T-cell (primary cell): ENCODE measurements around the gene YWHAQ. TPM values are rescaled to one million over a fixed set of nuclear protein-coding genes. Genes with fewer than 3 reads are reported as not detected.

Experiments used
- ATAC-seq, 4 experiments: fragments of 200-7000 bp in 3 of 4; fragments of 150-1000 bp in 1 of 4; cut with Tn5 transposase; replicated peaks in 1 of 4; 1 replicate in 3 of 4; 2 replicates in 1 of 4; pipeline ENCODE4 v1.10.0; 2021; ENCODE audit warnings: moderate library complexity in 3 of 4, mild to moderate bottlenecking in 2 of 4, moderate number of reproducible peaks in 1 of 4
- CTCF ChIA-PET, 2 donors: fragments of 300-600 bp; sonication (Branson Sonifier 250); formaldehyde crosslinking; loops; one replicate each; lab custom pipeline; 2022; ENCODE audit warnings: antibody characterized with exemption in 2 of 2; lab: Charles Lee
- POLR2A ChIA-PET, 2 donors: fragments of 300-600 bp; sonication (Branson Sonifier 250); formaldehyde crosslinking; loops; one replicate each; lab custom pipeline; 2022; ENCODE audit warnings: antibody characterized with exemption in 2 of 2; lab: Charles Lee
- DNase-seq, 35 experiments: peaks; one replicate each; pipeline versions ENCODE4 v3.0.0 to v3.0.0-alpha.2; 2013 to 2023
- H3K27ac ChIP-seq: one replicate; pipeline ENCODE4 v1.5.1; 2013; ENCODE audit warnings: low read length
- H3K27me3 ChIP-seq, 2 experiments: replicated peaks in 1 of 2; 1 replicate in 1 of 2; 2 replicates in 1 of 2; pipeline versions ENCODE4 v1.6.1 to v1.7.0; 2013; ENCODE audit warnings: low read length in 1 of 2, mixed read lengths in 1 of 2; ENCODE audit not compliant: control insufficient read depth in 2 of 2, insufficient read depth in 2 of 2; ENCODE audit errors: extremely low read depth in 1 of 2
- H3K36me3 ChIP-seq, 2 donors: 1 replicate in 1 of 2; 2 replicates in 1 of 2; pipeline versions ENCODE4 v1.6.1 to v1.7.0; 2013; ENCODE audit warnings: low read length in 1 of 2; ENCODE audit not compliant: control insufficient read depth in 2 of 2, insufficient read depth in 1 of 2; ENCODE audit errors: extremely low read depth in 1 of 2
- H3K4me1 ChIP-seq, 2 experiments: 1 replicate in 1 of 2; 2 replicates in 1 of 2; pipeline versions ENCODE4 v1.6.1 to v1.7.0; 2013; ENCODE audit warnings: low read length in 2 of 2, mixed read lengths in 1 of 2; ENCODE audit not compliant: insufficient read depth in 2 of 2, control insufficient read depth in 1 of 2; ENCODE audit errors: extremely low read depth in 1 of 2
- H3K4me3 ChIP-seq, 2 donors: 1 replicate in 1 of 2; 2 replicates in 1 of 2; pipeline versions ENCODE4 v1.5.1 to v1.7.0; 2013; ENCODE audit warnings: mild to moderate bottlenecking in 2 of 2, low read length in 1 of 2, moderate library complexity in 1 of 2; ENCODE audit not compliant: control insufficient read depth in 1 of 2; ENCODE audit errors: extremely low read depth in 1 of 2
- H3K9me3 ChIP-seq: 2 replicates; pipeline ENCODE4 v1.7.0; 2013
- H3K27ac Mint-ChIP-seq, 2 donors: one replicate each; pipeline ENCODE4 v1.8.0; 2020 to 2021; ENCODE audit warnings: mild to moderate bottlenecking in 2 of 2, mixed read lengths in 2 of 2
- H3K27me3 Mint-ChIP-seq, 2 donors: one replicate each; pipeline ENCODE4 v1.8.0; 2021 to 2022; ENCODE audit warnings: mixed read lengths in 2 of 2
- H3K36me3 Mint-ChIP-seq: one replicate; pipeline ENCODE4 v1.8.0; 2021; ENCODE audit warnings: mixed read lengths
- H3K4me1 Mint-ChIP-seq, 3 donors: one replicate each; pipeline ENCODE4 v1.8.0; 2020 to 2022; ENCODE audit warnings: mixed read lengths in 3 of 3, mild to moderate bottlenecking in 1 of 3
- H3K4me3 Mint-ChIP-seq, 3 donors: one replicate each; pipeline ENCODE4 v1.8.0; 2020 to 2022; ENCODE audit warnings: mild to moderate bottlenecking in 3 of 3, mixed read lengths in 3 of 3, moderate library complexity in 3 of 3
- H3K9me3 Mint-ChIP-seq, 3 donors: one replicate each; pipeline ENCODE4 v1.8.0; 2020 to 2022; ENCODE audit warnings: mixed read lengths in 3 of 3
- WGBS: methylation state at CpG from one replicate; pipeline ENCODE4 v1.1.5; 2013; ENCODE audit warnings: missing lambda C conversion rate; ENCODE audit not compliant: insufficient coverage; 5-methylcytosine and 5-hydroxymethylcytosine counted together
- total RNA-seq, 35 experiments: library from RNA in 6 of 35; stranded (reverse) in 6 of 35; fragments of 120-200 nt in 1 of 35; gene quantifications; one replicate each; pipeline versions ENCODE4 v1.2.1 to v1.2.4 and lab custom pipeline; 2013 to 2026

YWHAQ gene
- total RNA-seq, 5 donors from 2014 or later (not counting 1 experiment from before 2014, with no cell fraction given): 104 to 141 (median 139) TPM

GRCh38 chr2:9547262-9547991 is 83.4 kb downstream of the YWHAQ start:
- POLR2A ChIA-PET: interaction anchor here in 1 of 2 donors (0.6 kb wide), 2 partner anchors 14 to 24 kb away, joined by 4 to 5 read pairs; no protein-coding TSS in a partner anchor
- no CpG with 5 or more reads among the region's 5 CpGs for WGBS
- Histone ChIP-seq H3K4me1 (peaks cover 10 to 34% of the 10 kb centered on the region in 2 experiments), H3K27me3 (no peaks in the 10 kb centered on the region), H3K27ac (no peak overlapping the region), H3K9me3 (no peaks in the 10 kb centered on the region), H3K36me3 (no peaks in the 10 kb centered on the region), H3K4me3 (no peak overlapping the region)
- peak overlapping the region; percentile 40 to 77 for H3K27ac Mint-ChIP-seq
- CTCF ChIA-PET: interaction anchor here (0.7 kb wide), 2 partner anchors 39 to 160 kb away, joined by 4 read pairs; no protein-coding TSS in a partner anchor
- ATAC-seq (no peak), DNase-seq (no peak)
- no peaks in the 10 kb centered on the region for H3K27me3 Mint-ChIP-seq
- H3K9me3 Mint-ChIP-seq: no peaks in the 10 kb centered on the region
- peaks cover 67 to 77% (median 69%) of the 10 kb centered on the region in 3 donors for H3K4me1 Mint-ChIP-seq
- peaks cover 13% of the 10 kb centered on the region for H3K36me3 Mint-ChIP-seq
- peak overlapping the region in 2 of 3 donors; percentile 24 to 44 for H3K4me3 Mint-ChIP-seq

- Mint-ChIP-seq H3K27me3 (no peaks in the 10 kb centered on the region), H3K27ac (no peak overlapping the region), H3K9me3 (no peaks in the 10 kb centered on the region), H3K36me3 (peaks cover 13% of the 10 kb centered on the region), H3K4me1 (peaks cover 56 to 66% (median 57%) of the 10 kb centered on the region in 3 donors), H3K4me3 (no peak overlapping the region)
- Histone ChIP-seq H3K4me1 (peaks cover 5 to 32% of the 10 kb centered on the region in 2 experiments), H3K36me3 (peaks cover 0 to 6% of the 10 kb centered on the region in 2 donors), H3K27me3 (no peaks in the 10 kb centered on the region), H3K27ac (no peak overlapping the region), H3K4me3 (no peak overlapping the region), H3K9me3 (no peaks in the 10 kb centered on the region)
- WGBS: no CpG with 5 or more reads among the region's 5 CpGs
- ChIA-PET CTCF (no interaction called here), POLR2A (no interaction called here)
- ATAC-seq: no peak
- no peak for DNase-seq
Measured at GRCh38 chr2:9545502-9545901, 85.3 kb downstream of the YWHAQ start.

DNA sequence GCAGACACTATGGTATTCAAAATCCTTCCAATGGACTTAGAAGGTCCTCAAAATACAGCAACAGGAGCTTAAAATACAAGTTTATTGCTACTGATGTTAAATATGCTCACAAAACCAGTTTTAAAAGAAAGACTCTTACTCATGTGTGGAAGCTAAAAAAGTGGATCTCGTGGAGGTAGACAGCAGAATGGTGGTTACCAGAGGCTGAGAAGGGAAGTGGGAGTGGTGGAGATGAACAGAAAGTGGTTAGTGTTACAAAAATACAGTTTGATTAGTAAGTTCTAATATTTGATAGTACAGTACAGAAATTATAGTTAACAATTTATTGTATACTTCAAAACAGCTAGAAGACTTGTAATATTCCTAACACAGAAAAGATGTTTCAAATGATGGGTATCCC is 87.2 kb downstream of the YWHAQ start:
- DNase-seq (no peak), ATAC-seq (peak in 1 of 4 experiments; percentile 36)
- Mint-ChIP-seq H3K27ac (peak overlapping the region in 1 of 2 donors; percentile 41), H3K27me3 (no peaks in the 10 kb centered on the region), H3K9me3 (no peaks in the 10 kb centered on the region), H3K4me1 (peaks cover 45 to 61% (median 51%) of the 10 kb centered on the region in 3 donors), H3K36me3 (peaks cover 18% of the 10 kb centered on the region), H3K4me3 (no peak overlapping the region)
- WGBS: no CpG with 5 or more reads among the region's 1 CpG
- CTCF ChIA-PET: no interaction called here
- Histone ChIP-seq H3K4me1 (peaks cover 4 to 24% of the 10 kb centered on the region in 2 experiments), H3K4me3 (no peak overlapping the region), H3K27me3 (no peaks in the 10 kb centered on the region), H3K27ac (no peak overlapping the region), H3K36me3 (peaks cover 0 to 6% of the 10 kb centered on the region in 2 donors), H3K9me3 (no peaks in the 10 kb centered on the region)
- POLR2A ChIA-PET: no interaction called here

- H3K27me3 ChIP-seq: no peaks in the 10 kb centered on the region
- H3K27me3 Mint-ChIP-seq: no peaks in the 10 kb centered on the region
- no peak overlapping the region for H3K4me3 ChIP-seq
- H3K36me3 Mint-ChIP-seq: peaks cover 29% of the 10 kb centered on the region
- no peak overlapping the region for H3K27ac Mint-ChIP-seq
- H3K9me3 Mint-ChIP-seq: no peaks in the 10 kb centered on the region
- H3K4me1 Mint-ChIP-seq: peaks cover 14 to 42% (median 38%) of the 10 kb centered on the region in 3 donors
- no CpG with 5 or more reads among the region's 5 CpGs for WGBS
- DNase-seq (no peak), ATAC-seq (no peak)
- peaks cover 0 to 15% of the 10 kb centered on the region in 2 donors for H3K36me3 ChIP-seq
- no peaks in the 10 kb centered on the region for H3K9me3 ChIP-seq
- CTCF ChIA-PET: interaction anchor here in 1 of 2 donors (0.9 kb wide), 1 partner anchor 16 kb away, joined by 3 read pairs; the partner anchor contains the start of gene ADAM17
- H3K27ac ChIP-seq: no peak overlapping the region
- peaks cover 0 to 7% of the 10 kb centered on the region in 2 experiments for H3K4me1 ChIP-seq
- POLR2A ChIA-PET: no interaction called here
- H3K4me3 Mint-ChIP-seq: no peak overlapping the region
Measured at GRCh38 chr2:9539531-9539930, 91.3 kb downstream of the YWHAQ start.

- Histone ChIP-seq H3K36me3 (peaks cover 0 to 24% of the 10 kb centered on the region in 2 donors), H3K27me3 (no peaks in the 10 kb centered on the region), H3K27ac (no peak overlapping the region), H3K4me3 (no peak overlapping the region), H3K4me1 (no peaks in the 10 kb centered on the region), H3K9me3 (no peaks in the 10 kb centered on the region)
- Mint-ChIP-seq H3K9me3 (no peaks in the 10 kb centered on the region), H3K4me1 (peaks cover 1 to 31% (median 25%) of the 10 kb centered on the region in 3 donors), H3K27me3 (no peaks in the 10 kb centered on the region), H3K36me3 (peaks cover 28% of the 10 kb centered on the region), H3K4me3 (no peak overlapping the region), H3K27ac (no peak overlapping the region)
- POLR2A ChIA-PET: interaction anchor here in 1 of 2 donors (0.7 kb wide), 1 partner anchor 37 kb away, joined by 3 read pairs; no protein-coding TSS in a partner anchor
- CTCF ChIA-PET: no interaction called here
- no CpG with 5 or more reads among the region's 2 CpGs for WGBS
- ATAC-seq: no peak
- no peak for DNase-seq
Measured at GRCh38 chr2:9538000-9538507, 92.7 kb downstream of the YWHAQ start.

GRCh38 chr2:9536504-9536903 is 94.3 kb downstream of the YWHAQ start:
- Mint-ChIP-seq H3K9me3 (no peaks in the 10 kb centered on the region), H3K4me1 (peaks cover 0 to 30% (median 23%) of the 10 kb centered on the region in 3 donors), H3K36me3 (peaks cover 25% of the 10 kb centered on the region), H3K27me3 (no peaks in the 10 kb centered on the region), H3K27ac (no peak overlapping the region), H3K4me3 (no peak overlapping the region)
- ChIA-PET POLR2A (interaction anchor here in 1 of 2 donors (0.6 kb wide), 1 partner anchor 94 kb away, joined by 20 read pairs; the partner anchor contains the start of gene YWHAQ), CTCF (no interaction called here)
- DNase-seq (no peak), ATAC-seq (no peak)
- H3K4me3 ChIP-seq: no peak overlapping the region
- no peaks in the 10 kb centered on the region for H3K27me3 ChIP-seq
- H3K27ac ChIP-seq: no peak overlapping the region
- H3K9me3 ChIP-seq: no peaks in the 10 kb centered on the region
- WGBS: 94% methylated on average over 3 of the region's 6 CpGs
- no peaks in the 10 kb centered on the region for H3K4me1 ChIP-seq
- peaks cover under 1 to 27% of the 10 kb centered on the region in 2 donors for H3K36me3 ChIP-seq
